HFFc6 (cell line): Measurements from ENCODE around the gene RANBP6. TPM values are rescaled to one million over a fixed set of nuclear protein-coding genes. Genes with fewer than 3 reads are reported as not detected.
A peak's percentile ranks its signal among the peaks of the same experiment; 100 is the strongest.

Experiments
- DNase-seq: peaks from one replicate; pipeline ENCODE4 v3.0.0-alpha.2; 2018
- H3K27ac Mint-ChIP-seq: 2 replicates; pipeline ENCODE4 v1.8.0; 2020; ENCODE audit warnings: mild to moderate bottlenecking, mixed read lengths
- H3K27me3 Mint-ChIP-seq: 2 replicates; pipeline ENCODE4 v1.8.0; 2021; ENCODE audit warnings: mild to moderate bottlenecking, moderate library complexity, mixed read lengths; ENCODE audit not compliant: insufficient read depth
- H3K36me3 Mint-ChIP-seq: 2 replicates; pipeline ENCODE4 v1.8.0; 2021; ENCODE audit warnings: low read depth, mixed read lengths
- H3K4me1 Mint-ChIP-seq: 2 replicates; pipeline ENCODE4 v1.8.0; 2020; ENCODE audit warnings: low read depth, mixed read lengths
- H3K4me3 Mint-ChIP-seq: 2 replicates; pipeline ENCODE4 v1.8.0; 2020; ENCODE audit warnings: mild to moderate bottlenecking, moderate library complexity, mixed read lengths
- H3K9me3 Mint-ChIP-seq: 2 replicates; pipeline ENCODE4 v1.8.0; 2020; ENCODE audit warnings: mild to moderate bottlenecking, mixed read lengths
- total RNA-seq, 6 experiments: library from RNA; stranded (reverse); fragmentation: NEBNext Ultra II Directional; extraction: Animal tissue kit (Norgen Biotek cat#: 25700); gene quantifications; 2 replicates in 1 of 6; 3 replicates in 5 of 6; pipeline ENCODE4 v1.2.3, GENCODE V29; 2021
- TF ChIP-seq, protein P1 (sequence below): fragments of 200-600 bp; sonication (generic); IDR thresholded peaks from 2 replicates; pipeline ENCODE4 v1.5.0; 2021; ENCODE audit warnings: antibody characterized with exemption, mild to moderate bottlenecking

RANBP6 gene
- total RNA-seq, 6 experiments from 2014 or later = 23.5 to 31.7 (median 24.5) TPM

DNA sequence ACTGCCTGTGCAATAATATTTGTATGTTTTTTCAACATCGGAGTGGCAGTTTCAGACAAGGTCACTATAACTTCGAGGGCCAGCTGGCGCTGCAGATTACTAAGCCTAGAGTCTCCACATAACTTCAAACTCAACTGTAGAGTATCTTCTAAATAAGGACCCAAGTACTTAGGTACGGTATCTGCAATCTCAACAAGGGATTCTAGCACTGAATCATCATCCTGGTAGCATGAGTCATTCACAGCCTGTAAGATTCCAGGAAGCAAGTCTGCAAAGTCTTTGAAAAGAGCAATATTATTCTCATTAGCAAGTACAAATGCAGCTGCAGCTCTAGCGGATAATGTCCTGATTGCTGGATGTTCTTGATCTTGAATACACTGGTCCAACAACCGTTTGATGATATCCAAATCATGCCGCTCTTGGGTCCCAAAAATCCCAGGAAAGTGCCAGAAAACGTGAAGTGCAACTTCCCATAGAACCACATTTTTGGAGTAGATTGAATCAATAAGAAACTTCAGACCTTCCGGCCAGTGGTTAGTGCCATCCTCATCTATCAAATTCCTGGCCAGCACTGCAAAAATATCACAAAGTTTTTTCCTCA, 654 bp downstream of the RANBP6 start:
- peak; percentile 83 for DNase-seq
- Mint-ChIP-seq H3K27me3 (no peaks in the 10 kb centered on the region), H3K36me3 (peaks cover 34% of the 10 kb centered on the region), H3K4me1 (peaks cover 43% of the 10 kb centered on the region), H3K9me3 (no peaks in the 10 kb centered on the region), H3K4me3 (peak overlapping the region; percentile 90), H3K27ac (peak overlapping the region; percentile 90)
- TF ChIP-seq, protein P1, sequence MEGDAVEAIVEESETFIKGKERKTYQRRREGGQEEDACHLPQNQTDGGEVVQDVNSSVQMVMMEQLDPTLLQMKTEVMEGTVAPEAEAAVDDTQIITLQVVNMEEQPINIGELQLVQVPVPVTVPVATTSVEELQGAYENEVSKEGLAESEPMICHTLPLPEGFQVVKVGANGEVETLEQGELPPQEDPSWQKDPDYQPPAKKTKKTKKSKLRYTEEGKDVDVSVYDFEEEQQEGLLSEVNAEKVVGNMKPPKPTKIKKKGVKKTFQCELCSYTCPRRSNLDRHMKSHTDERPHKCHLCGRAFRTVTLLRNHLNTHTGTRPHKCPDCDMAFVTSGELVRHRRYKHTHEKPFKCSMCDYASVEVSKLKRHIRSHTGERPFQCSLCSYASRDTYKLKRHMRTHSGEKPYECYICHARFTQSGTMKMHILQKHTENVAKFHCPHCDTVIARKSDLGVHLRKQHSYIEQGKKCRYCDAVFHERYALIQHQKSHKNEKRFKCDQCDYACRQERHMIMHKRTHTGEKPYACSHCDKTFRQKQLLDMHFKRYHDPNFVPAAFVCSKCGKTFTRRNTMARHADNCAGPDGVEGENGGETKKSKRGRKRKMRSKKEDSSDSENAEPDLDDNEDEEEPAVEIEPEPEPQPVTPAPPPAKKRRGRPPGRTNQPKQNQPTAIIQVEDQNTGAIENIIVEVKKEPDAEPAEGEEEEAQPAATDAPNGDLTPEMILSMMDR = no peak

DNA sequence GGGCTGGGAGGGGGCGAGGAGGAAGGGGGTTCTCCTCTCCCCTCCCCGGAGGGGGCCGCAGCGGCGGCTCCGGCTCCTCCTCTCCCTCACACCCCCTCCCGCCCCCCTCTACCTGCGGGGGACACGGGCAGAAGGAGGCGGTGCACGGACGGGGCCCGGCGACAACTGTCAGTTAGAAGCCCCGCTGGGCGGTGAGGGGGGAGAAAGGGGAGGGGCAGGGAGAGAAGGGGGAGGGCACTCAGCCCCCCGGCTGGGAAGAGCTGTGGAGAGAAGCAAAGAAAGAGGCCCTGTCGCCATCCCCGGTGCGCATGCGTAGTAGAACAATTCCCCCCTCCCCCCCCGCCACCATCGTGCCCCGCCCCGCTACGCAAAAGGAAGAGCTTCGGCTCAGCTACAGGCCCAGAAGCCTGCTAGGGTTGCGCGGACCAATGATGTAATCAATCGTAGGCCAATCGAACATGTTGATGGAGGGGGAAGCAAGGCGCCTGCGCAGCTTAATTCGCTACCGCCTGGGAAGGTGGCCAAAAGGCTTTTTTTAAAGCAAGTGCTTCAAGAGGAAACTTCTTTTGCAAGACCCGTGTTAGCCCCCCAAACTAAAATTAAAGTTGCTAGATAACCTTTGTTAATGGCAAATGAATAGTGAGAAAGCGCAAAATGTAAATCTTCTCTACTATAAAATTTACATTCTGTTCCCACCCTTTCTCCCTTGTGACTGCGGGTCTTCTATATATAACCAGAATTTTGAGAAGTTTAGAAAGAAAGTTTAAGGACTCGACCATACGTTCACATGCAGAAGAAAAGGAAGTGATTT, 7.0 kb downstream of the RANBP6 start:
- H3K27ac Mint-ChIP-seq = peak overlapping the region; percentile 67
- H3K4me1 Mint-ChIP-seq = peaks cover 66% of the 10 kb centered on the region

DNA sequence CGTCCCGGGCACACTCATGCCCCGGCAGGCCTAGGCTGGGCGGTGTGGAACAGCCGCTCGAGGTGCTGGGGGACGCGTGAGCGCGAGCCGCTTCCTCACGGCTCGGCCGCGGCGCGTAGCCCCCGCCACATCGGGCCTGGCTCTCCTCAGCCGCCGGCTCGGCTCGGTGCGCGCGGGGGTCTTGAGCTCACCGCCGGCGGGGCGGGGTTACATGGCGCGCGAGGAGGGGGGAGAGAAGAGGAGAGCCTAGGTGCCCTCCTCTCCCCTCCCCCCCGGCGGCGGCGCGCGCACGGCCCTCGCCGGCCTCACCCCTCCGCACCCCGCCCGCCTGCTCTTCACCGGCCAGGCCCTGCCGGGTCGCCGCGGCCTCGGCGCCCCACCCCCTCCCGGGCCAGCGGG, 7.7 kb downstream of the RANBP6 start:
- no peaks in the 10 kb centered on the region for H3K27me3 Mint-ChIP-seq
- H3K9me3 Mint-ChIP-seq = no peaks in the 10 kb centered on the region
- H3K27ac Mint-ChIP-seq = peak overlapping the region; percentile 88
- peaks cover 19% of the 10 kb centered on the region for H3K36me3 Mint-ChIP-seq
- peaks cover 60% of the 10 kb centered on the region for H3K4me1 Mint-ChIP-seq
- TF ChIP-seq, protein P1 = no peak
- peak overlapping the region; percentile 95 for H3K4me3 Mint-ChIP-seq
- no peak for DNase-seq

More for the DNA sequence above, 7.0 kb downstream of the RANBP6 start:
- Mint-ChIP-seq H3K4me3 (peak overlapping the region; percentile 78), H3K9me3 (no peaks in the 10 kb centered on the region), H3K36me3 (peaks cover 25% of the 10 kb centered on the region), H3K27me3 (no peaks in the 10 kb centered on the region)
- DNase-seq = peak; percentile 97
- TF ChIP-seq, protein P1 = no peak

DNA sequence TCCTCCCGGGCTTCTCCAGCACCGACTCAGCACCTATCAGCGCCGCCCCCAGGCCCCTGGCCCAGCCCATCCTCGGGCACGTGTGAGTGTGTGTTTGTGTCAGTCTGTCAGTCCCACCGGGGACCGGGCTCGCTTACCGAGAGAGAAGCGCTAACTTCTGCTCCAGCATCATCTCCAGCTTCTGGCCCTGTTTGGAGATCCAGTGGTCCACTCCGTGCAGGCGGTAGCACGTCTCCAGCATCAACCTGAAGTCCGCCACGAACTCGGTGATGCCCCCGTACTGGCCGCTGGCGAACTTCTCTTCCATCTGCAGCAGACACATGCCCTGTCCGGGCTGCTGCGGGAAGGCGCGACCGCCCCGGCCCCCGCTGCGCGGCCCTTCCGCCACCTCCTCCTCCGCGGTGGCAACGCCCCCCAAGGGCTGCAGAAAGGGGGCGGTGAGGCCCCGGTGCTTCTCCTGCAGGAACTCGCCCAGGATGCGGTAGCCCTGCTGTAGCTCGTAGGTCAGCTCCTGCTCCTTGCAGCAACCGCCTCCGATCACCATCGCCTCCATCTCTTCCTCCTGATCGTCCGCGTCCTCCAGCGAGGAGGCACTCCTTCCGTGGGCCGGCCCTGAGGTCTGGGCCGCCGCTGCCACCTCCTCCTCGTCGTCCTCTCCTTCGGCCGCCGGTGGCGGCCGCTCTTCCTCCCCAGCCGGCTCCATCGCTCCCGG, 8.2 kb downstream of the RANBP6 start:
- H3K27me3 Mint-ChIP-seq = no peaks in the 10 kb centered on the region
- H3K4me1 Mint-ChIP-seq = peaks cover 54% of the 10 kb centered on the region
- peak overlapping the region; percentile 88 for H3K27ac Mint-ChIP-seq
- TF ChIP-seq, protein P1 = peak; percentile 10; the same call in 1 of the 2 replicates
- H3K4me3 Mint-ChIP-seq = peak overlapping the region; percentile 95
- peak; percentile 84 for DNase-seq
- no peaks in the 10 kb centered on the region for H3K9me3 Mint-ChIP-seq
- H3K36me3 Mint-ChIP-seq = peaks cover 13% of the 10 kb centered on the region; the same call in 1 of the 2 replicates

DNA sequence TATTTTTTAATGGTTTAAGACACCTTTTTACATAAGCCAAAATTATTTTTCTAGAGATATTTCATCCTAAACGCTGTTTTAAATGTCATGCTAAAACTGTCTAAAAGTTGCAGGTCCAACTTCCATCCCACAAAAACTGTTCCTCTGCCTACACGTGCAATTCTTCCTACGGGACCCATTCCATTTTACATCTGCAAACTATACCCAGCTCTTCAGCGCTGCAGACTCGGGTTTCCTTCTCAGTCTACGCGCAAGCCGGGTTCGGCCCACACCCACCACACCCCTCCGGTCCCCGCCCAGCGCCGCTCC, 8.7 kb downstream of the RANBP6 start:
- H3K27ac Mint-ChIP-seq = peak overlapping the region; percentile 88
- H3K36me3 Mint-ChIP-seq = 0 out of 2 replicates have a peak, but pooled peaks cover 8% of the 10 kb centered on the region
- DNase-seq = no peak
- no peaks in the 10 kb centered on the region for H3K9me3 Mint-ChIP-seq
- no peaks in the 10 kb centered on the region for H3K27me3 Mint-ChIP-seq
- H3K4me3 Mint-ChIP-seq = peak overlapping the region; percentile 95
- TF ChIP-seq, protein P1 = no peak
- peaks cover 49% of the 10 kb centered on the region for H3K4me1 Mint-ChIP-seq
